SH-SY5Y (cell line): ENCODE results near the gene PNPLA7.

Experiments
- GATA2 ChIP-seq: IDR thresholded peaks from 2 replicates; pipeline ENCODE4 v1.6.1; 2011; ENCODE audit warnings: mild to moderate bottlenecking, low read depth, low read length
- GATA3 ChIP-seq: IDR thresholded peaks from 2 replicates; pipeline ENCODE4 v1.6.1; 2011; ENCODE audit warnings: low read depth, mild to moderate bottlenecking, low read length, moderate library complexity

PNPLA7 gene

GRCh38 chr9:137556069-137556838 is 6.1 kb upstream of the PNPLA7 start:
- TF ChIP-seq GATA2 = no peak
- TF ChIP-seq GATA3 = no peak

GRCh38 chr9:137555179-137555578 is 5.0 kb upstream of the PNPLA7 start:
- TF ChIP-seq GATA2 (no peak), GATA3 (no peak)

DNA sequence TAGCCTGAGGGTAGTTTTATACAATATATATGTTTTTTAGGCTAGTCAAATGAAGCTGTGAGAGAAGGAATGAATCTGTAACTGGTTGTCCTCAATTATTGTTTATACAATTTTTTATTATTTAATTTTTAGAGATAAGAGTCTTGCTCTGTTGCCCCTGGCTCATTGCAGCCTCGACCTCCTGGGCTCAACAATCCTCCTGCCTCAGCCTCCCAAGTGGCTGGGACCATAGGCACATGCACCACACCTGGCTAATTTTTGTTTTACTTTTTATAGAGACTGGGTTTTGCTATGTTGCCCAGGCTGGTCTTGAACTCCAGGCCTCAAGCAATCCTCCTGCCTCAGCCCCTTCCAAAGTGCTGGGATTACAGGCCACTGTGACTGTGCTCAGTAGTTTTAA is 4.1 kb upstream of the PNPLA7 start:
- TF ChIP-seq GATA2 (no peak), GATA3 (no peak)

GRCh38 chr9:137552022-137552768 is 2.0 kb upstream of the PNPLA7 start:
- no peak for TF ChIP-seq GATA2
- TF ChIP-seq GATA3 = no peak

DNA sequence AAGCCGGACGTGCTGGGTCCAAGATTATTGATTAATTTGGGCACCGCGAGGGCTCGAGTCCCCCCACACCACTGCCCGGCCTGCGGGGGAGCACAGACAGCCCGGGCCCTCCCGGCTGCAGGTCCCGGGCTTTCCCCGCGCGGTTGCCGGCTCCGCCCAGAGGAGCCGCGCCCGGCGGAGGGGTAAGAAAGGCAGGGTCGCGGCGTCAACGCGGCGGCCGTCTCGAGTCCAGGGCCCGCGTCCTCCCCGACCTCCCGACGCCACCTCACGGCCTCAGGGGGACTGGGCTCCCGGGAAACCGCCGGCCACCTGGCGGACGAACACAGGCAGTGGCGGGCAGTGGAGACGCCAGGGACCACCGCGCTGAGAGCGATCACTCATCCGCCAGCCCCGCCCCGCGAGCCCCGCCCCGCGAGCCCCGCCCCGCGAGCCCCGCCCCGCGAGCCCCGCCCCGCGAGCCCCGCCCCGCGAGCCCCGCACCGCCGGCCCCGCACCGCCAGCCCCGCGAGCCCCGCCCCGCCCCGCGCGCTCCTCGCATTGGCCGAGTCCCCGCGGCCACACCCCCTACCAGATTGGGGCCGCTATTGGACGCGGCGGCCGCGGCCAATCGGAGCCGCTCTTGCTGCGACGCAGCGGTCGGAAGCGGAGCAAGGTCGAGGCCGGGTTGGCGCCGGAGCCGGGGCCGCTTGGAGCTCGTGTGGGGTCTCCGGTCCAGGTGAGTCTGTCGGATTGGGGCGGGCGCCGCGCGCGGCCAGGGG is 1.2 kb upstream of the PNPLA7 start, which contains the start of gene MRPL41:
Gene MRPL41 (plus strand): TSS at position 616 of the 758 bp plus-strand sequence. CDS start 203 bp downstream, outside the sequence.
- TF ChIP-seq GATA2 = no peak
- no peak for TF ChIP-seq GATA3

DNA sequence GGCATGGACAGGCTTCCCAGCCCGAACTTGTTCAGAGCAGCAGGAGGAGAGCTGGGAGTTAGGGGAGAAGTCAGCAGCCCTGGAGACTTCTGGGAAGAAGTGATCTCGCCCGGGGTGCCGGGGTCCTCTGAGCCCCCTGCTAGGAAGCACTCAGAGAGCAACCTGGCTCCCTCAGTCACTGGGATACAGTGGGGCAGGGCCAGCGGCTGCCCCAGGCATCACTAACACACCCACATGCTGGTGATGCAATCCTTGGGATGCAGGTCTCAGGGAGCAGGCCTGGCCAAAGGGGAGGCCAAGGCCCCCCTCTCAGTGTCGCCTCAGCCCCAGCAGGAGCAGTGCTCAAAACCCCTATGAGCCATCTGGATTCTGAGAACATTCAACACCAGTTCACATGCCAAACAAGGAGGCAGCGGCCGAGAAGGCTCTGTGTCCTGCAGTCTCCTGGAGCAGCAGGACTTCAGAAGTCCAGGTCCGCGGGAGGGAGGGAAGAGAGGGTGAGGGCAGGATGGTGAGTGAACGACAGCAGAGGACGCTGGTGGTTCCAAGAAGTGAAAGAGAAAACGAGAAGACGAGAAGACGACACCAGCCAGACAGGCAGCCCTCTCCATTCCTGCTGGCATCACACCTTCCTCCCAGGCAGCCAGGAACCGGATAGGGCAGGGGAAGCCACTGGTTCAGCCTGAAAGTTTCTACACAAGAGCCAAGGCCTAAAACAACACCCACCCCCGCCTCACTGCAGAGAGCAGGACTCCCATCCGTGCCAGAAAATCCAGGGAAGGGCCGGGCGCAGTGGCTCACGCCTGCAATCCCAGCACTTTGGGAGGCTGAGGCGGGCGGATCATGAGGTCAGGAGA is 2.3 kb downstream of the PNPLA7 start:
- TF ChIP-seq GATA3 (no peak), GATA2 (no peak)

DNA sequence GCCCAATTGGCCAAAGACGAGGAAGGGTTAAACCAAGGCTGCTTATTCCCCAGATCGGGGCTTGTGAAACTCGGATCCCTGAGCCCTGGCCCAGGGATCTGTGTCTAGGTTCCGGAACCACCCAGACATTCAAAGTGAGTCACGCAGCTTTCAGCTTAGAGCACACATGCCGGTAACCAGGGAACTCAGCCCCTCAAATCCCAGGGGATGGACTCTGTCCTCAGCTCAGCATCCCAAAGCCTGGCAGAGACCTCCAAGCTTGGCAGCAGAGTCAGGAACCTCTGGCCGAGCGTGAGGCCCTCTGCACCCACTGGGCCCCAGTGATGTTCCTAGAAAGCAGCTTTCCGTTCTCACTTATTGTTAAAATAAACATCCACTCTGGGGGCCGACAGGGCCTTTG is 5.1 kb downstream of the PNPLA7 start:
- TF ChIP-seq GATA2 = no peak
- no peak for TF ChIP-seq GATA3

DNA sequence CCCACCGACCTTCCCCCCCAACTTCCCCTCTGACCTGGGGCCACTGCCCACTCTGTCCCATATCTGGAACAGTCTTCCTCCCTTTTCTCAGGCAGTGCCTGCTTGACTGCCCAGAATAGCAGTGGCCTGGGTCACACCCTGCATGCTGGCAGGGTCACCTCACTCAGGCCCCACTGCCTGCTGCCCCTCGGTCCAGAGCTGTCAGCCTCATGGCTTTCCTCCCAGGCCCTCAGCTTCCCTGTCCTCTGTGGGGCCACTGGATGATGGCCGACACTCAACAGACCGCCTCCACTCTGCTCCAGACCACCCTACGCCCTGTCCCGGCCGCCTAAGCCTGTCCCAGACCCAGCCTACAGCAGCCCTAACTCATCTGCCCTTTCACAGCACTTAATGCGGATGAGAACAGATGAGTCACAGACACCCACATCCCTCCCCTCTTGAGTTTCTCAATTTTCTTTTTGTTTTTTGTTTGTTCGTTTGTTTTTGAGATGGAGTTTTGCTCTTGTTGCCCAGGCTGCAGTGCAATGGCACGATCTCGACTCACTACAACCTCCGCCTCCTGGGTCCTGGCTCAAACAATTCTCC is 5.9 kb downstream of the PNPLA7 start:
- TF ChIP-seq GATA3 (no peak), GATA2 (no peak)

DNA sequence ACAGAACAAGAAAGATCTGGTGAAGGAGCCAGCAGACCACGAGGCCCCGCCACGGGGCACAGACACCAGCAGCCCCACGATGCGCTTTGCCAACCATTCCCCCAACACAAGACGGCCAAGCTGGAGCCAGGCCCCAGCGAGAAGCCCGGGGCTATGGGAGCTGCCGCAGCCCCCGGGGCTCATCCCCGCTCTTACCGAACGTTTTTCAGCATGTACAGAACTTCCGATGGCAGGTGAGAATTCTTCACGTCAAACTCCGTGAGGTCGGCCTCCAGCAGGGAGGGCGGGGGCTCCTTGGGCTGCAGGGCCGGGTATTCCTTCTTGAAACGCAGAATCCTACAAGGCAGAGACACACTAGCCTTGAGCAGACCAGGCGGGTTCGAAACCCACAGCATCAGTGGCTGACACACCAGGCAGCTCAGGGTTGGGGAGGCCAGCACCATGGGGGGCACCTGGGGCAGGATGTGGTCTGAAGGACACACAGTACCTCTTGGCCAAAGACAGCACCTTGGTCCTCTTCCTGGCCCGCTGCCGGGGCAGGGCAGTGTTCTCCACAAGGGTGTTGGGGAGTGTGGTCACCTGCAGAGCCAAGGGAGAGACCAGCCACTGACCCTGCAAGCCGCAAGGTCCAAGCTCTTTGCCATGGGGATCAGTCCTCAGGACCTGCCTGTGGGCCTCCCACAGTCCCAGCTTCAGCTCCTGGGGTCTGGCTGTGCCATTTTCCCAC is 6.8 kb downstream of the PNPLA7 start:
- no peak for TF ChIP-seq GATA3

DNA sequence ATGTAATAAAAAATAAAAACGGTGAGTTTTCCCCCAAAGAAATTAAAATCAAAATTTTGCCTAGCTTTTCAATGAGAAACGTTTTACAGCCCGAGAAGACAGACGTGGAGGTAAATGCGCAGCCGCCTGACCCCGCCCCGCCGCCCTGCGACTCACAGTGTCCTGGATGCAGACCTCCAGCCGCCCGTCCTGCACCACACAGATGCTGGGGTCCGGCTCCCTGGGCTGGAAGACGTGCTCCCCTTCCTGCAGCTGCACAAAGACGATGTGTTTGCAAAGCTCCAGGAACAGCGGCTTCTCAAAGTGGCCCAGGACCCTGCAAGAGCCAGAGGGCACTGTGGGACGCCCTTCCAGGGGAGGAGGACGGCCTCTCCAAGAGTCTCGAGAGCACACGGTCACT is 7.7 kb downstream of the PNPLA7 start:
- no peak for TF ChIP-seq GATA2
- no peak for TF ChIP-seq GATA3

- TF ChIP-seq GATA3 (no peak), GATA2 (no peak)
These were observed 9.7 kb downstream of the PNPLA7 start for GRCh38 chr9:137540536-137540935.

DNA sequence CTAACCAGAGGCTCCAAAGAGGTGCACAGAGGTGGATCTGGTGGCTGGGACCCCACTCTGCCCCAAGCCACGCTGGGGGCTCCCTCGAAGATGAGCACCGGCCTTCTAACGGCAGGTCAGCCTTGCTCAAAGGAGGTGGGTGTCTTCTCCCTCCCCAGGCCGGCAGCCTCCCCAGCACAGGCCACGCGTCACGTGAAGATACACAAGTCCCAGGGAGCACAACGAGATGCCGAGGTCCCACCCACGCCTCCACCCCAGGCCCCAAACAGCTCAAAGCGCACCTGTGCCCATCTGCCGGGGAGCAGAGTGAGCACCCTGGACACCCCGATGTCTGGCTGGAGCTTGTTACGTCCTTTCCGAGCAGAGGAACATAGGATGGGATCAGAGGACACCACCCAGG is 12.1 kb downstream of the PNPLA7 start:
- TF ChIP-seq GATA2 (no peak), GATA3 (no peak)

- no peak for TF ChIP-seq GATA3
- no peak for TF ChIP-seq GATA2
These were observed 15.1 kb downstream of the PNPLA7 start for GRCh38 chr9:137535120-137535428.
